Tongue (tissue), 3 donors: Measurements from ENCODE around the gene MCM8. TPM values are rescaled to one million over a fixed set of nuclear protein-coding genes. Genes with fewer than 3 reads are reported as not detected.

Experiments
- DNase-seq: peaks from one replicate; pipeline ENCODE4 v3.0.0-alpha.2; 2015
- small RNA-seq: library from RNA; depleted of rRNA; stranded (forward); fragments of <200 nt; gene quantifications from one replicate; pipeline ENCODE3, GENCODE V24; 2014; ENCODE audit warnings: low replicate concordance
- total RNA-seq: library from RNA; depleted of rRNA; stranded (reverse); fragments of >200 nt; gene quantifications from one replicate; pipeline ENCODE4 v1.2.3, GENCODE V29; 2014

Gene MCM8
- total RNA-seq, 1 donor from 2014 or later, result 13.5 TPM

- no peak for DNase-seq
These were observed 93.7 kb downstream of the MCM8 start for GRCh38 chr20:6044115-6044514.

- DNase-seq, result no peak
These were observed 95.1 kb downstream of the MCM8 start for GRCh38 chr20:6045566-6045965.

- no peak for DNase-seq
These were observed 96.0 kb downstream of the MCM8 start for GRCh38 chr20:6046432-6046831.

- DNase-seq, result no peak
These were observed 97.9 kb downstream of the MCM8 start for GRCh38 chr20:6048391-6048790.

Small RNA genes within 50 kb of the gene (small RNA-seq; reads per million reads assigned to genes)
- not detected for gene RF00019
- gene RN7SL498P, result not detected

Other genes with a start within 250 kb of the MCM8 start
- 3.5 TPM for gene SHLD1, start 200.3 kb upstream of the MCM8 start, total RNA-seq
- gene CHGB, start 39.1 kb upstream of the MCM8 start, total RNA-seq, result 0.51 TPM
- 7.6 TPM for gene TRMT6, start 119 bp upstream of the MCM8 start, total RNA-seq
- gene CRLS1, start 55.5 kb downstream of the MCM8 start, total RNA-seq, result 41.1 TPM
- not detected for gene LRRN4, start 103.4 kb downstream of the MCM8 start, total RNA-seq
- 5.5 TPM for gene FERMT1, start 172.4 kb downstream of the MCM8 start, total RNA-seq